ENCODE results near the gene TEAD1. TPM values are rescaled to one million over a fixed set of nuclear protein-coding genes. Genes with fewer than 3 reads are reported as not detected.

TEAD1 gene
- total RNA-seq, 2 experiments from 2014 or later, result 0.11 TPM; not detected in 1

GRCh38 chr11:12639388-12639787 lies 34.8 kb upstream of the TEAD1 start:
- Histone ChIP-seq H3K36me3 (ENCODE audit: insufficient read depth, low read length) (no peaks in the 10 kb centered on the region), H3K27me3 (ENCODE audit: control insufficient read depth in 1 of 2, insufficient read depth in 2 of 2, low read length in 2 of 2) (peaks cover 0 to 2% of the 10 kb centered on the region in 2 experiments), H3K4me3 (ENCODE audit: low read length) (no peak overlapping the region), H3K9me3 (ENCODE audit: control insufficient read depth in 1 of 2, insufficient read depth in 1 of 2, low read length in 2 of 2) (no peaks in the 10 kb centered on the region), H3K4me1 (ENCODE audit: insufficient read depth, low read length) (no peaks in the 10 kb centered on the region), H3K27ac (ENCODE audit: low read depth in 1 of 2, low read length in 2 of 2) (no peak overlapping the region)
- H3K27me3 Mint-ChIP-seq, result peaks cover 13% of the 10 kb centered on the region
- TF ChIP-seq CTCF (IDR thresholded peaks at IDR 0.05), result no peak
- H3K4me1 Mint-ChIP-seq (ENCODE audit: low read depth), result no peaks in the 10 kb centered on the region
- no peaks in the 10 kb centered on the region for H3K36me3 Mint-ChIP-seq (ENCODE audit: low read depth)
- ChIA-PET POLR2A (no interaction called here), CTCF (no interaction called here)
- ATAC-seq (ENCODE audit: poor library complexity) (no peak), DNase-seq (no peak)
- H3K4me3 Mint-ChIP-seq, result no peak overlapping the region
- intact Hi-C loops (cut with DNase I, micrococcal nuclease), result no loop called here
- H3K27ac Mint-ChIP-seq, result no peak overlapping the region
- no peaks in the 10 kb centered on the region for H3K9me3 Mint-ChIP-seq

GRCh38 chr11:12640355-12640754 lies 33.9 kb upstream of the TEAD1 start:
- CTCF ChIA-PET, result no interaction called here
- no peak overlapping the region for H3K4me3 ChIP-seq (ENCODE audit: low read length)
- Mint-ChIP-seq H3K27me3 (peaks cover 13% of the 10 kb centered on the region), H3K27ac (no peak overlapping the region), H3K36me3 (ENCODE audit: low read depth) (no peaks in the 10 kb centered on the region), H3K9me3 (no peaks in the 10 kb centered on the region), H3K4me3 (no peak overlapping the region), H3K4me1 (ENCODE audit: low read depth) (no peaks in the 10 kb centered on the region)
- no peaks in the 10 kb centered on the region for H3K9me3 ChIP-seq (ENCODE audit: control insufficient read depth in 1 of 2, insufficient read depth in 1 of 2, low read length in 2 of 2)
- peaks cover 0 to 2% of the 10 kb centered on the region in 2 experiments for H3K27me3 ChIP-seq (ENCODE audit: control insufficient read depth in 1 of 2, insufficient read depth in 2 of 2, low read length in 2 of 2)
- ATAC-seq (ENCODE audit: poor library complexity) (no peak), DNase-seq (no peak)
- POLR2A ChIA-PET, result no interaction called here
- intact Hi-C loops (cut with DNase I, micrococcal nuclease), result no loop called here
- no peaks in the 10 kb centered on the region for H3K4me1 ChIP-seq (ENCODE audit: insufficient read depth, low read length)
- H3K36me3 ChIP-seq (ENCODE audit: insufficient read depth, low read length), result no peaks in the 10 kb centered on the region
- no peak for TF ChIP-seq CTCF (IDR thresholded peaks at IDR 0.05)
- H3K27ac ChIP-seq (ENCODE audit: low read depth in 1 of 2, low read length in 2 of 2), result no peak overlapping the region

- H3K27me3 Mint-ChIP-seq, result peaks cover 18% of the 10 kb centered on the region
- no peaks in the 10 kb centered on the region for H3K9me3 ChIP-seq (ENCODE audit: control insufficient read depth in 1 of 2, insufficient read depth in 1 of 2, low read length in 2 of 2)
- DNase-seq (peak in 2 of 14 experiments; percentile 3 to 40), ATAC-seq (ENCODE audit: poor library complexity) (no peak)
- H3K4me3 Mint-ChIP-seq, result no peak overlapping the region
- no peak overlapping the region for H3K27ac Mint-ChIP-seq
- H3K4me1 Mint-ChIP-seq (ENCODE audit: low read depth), result no peaks in the 10 kb centered on the region
- no peaks in the 10 kb centered on the region for H3K9me3 Mint-ChIP-seq
- ChIA-PET POLR2A (no interaction called here), CTCF (no interaction called here)
- intact Hi-C loops (cut with DNase I, micrococcal nuclease), result no loop called here
- H3K4me1 ChIP-seq (ENCODE audit: insufficient read depth, low read length), result no peaks in the 10 kb centered on the region
- peaks cover 0 to 2% of the 10 kb centered on the region in 2 experiments for H3K27me3 ChIP-seq (ENCODE audit: control insufficient read depth in 1 of 2, insufficient read depth in 2 of 2, low read length in 2 of 2)
- H3K36me3 ChIP-seq (ENCODE audit: insufficient read depth, low read length), result no peaks in the 10 kb centered on the region
- H3K27ac ChIP-seq (ENCODE audit: low read depth in 1 of 2, low read length in 2 of 2), result no peak overlapping the region
- no peak for TF ChIP-seq CTCF (IDR thresholded peaks at IDR 0.05)
- no peak overlapping the region for H3K4me3 ChIP-seq (ENCODE audit: low read length)
- H3K36me3 Mint-ChIP-seq (ENCODE audit: low read depth), result no peaks in the 10 kb centered on the region
Observed at GRCh38 chr11:12640926-12641849, 33.0 kb upstream of the TEAD1 start.
